Central memory CD8-positive, alpha-beta T cell (primary cell): ENCODE results near the gene LAMA5.

Source experiments
- ATAC-seq: fragments of 150-1000 bp; cut with Tn5 transposase; replicated peaks from 2 replicates; pipeline ENCODE4 v1.10.0; 2022; ENCODE audit warnings: mild to moderate bottlenecking, moderate FRiP score, moderate number of reproducible peaks; ENCODE audit not compliant: poor library complexity, severe bottlenecking; ENCODE audit errors: extremely low read depth
- DNase-seq, 2 donors: peaks; one replicate each; pipeline ENCODE4 v3.0.0; 2021; ENCODE audit warnings: low spot score in 2 of 2
- H3K27ac Mint-ChIP-seq: one replicate; pipeline ENCODE4 v1.8.0; 2022; ENCODE audit warnings: low read depth, mild to moderate bottlenecking, moderate library complexity, mixed read lengths
- H3K27me3 Mint-ChIP-seq: one replicate; pipeline ENCODE4 v1.8.0; 2022; ENCODE audit warnings: mixed read lengths
- H3K36me3 Mint-ChIP-seq: one replicate; pipeline ENCODE4 v1.8.0; 2022; ENCODE audit warnings: mild to moderate bottlenecking, moderate library complexity, mixed read lengths; ENCODE audit not compliant: insufficient read depth
- H3K4me1 Mint-ChIP-seq: one replicate; pipeline ENCODE4 v1.8.0; 2022; ENCODE audit warnings: mixed read lengths
- H3K4me3 Mint-ChIP-seq: one replicate; pipeline ENCODE4 v1.8.0; 2022; ENCODE audit warnings: mild to moderate bottlenecking, moderate library complexity, mixed read lengths
- H3K9me3 Mint-ChIP-seq: one replicate; pipeline ENCODE4 v1.8.0; 2022; ENCODE audit warnings: mixed read lengths

LAMA5 gene

DNA sequence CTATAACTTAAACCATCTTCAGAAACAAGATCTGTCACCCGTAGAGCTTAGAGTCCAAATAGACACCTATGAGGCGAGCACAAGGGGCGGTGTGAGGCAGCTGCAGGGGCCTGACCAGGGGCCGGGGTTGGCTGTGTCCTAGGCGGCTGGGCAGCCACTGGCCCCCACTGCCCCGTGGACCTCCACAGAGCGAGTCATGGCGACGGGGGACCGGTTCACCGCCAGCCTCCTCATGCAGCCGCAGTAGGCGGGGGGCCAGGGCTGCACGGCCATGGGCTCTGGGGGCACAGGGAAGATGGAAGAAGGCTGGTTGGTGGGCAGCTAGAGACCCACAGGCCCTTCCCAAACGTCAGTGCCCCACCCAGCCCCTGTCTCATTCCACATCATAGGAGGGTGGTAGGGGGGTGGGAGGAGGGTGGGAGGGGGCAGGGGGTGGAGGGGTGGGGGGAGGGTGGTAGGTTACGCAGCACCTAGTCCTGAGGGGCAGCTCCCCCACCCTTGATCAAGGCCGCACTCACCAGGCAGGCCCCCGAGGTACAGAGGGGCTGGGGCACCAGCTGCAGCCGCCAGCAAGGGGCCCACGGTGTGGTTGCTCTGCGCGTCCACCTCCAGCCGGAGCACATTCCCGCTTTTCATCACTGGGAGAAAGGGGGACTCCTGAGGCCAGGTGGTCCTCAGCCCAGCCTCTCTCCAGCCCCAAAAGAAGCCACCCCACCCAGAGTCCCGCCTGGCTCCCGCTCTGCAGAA, 57.7 kb downstream of the LAMA5 start:
- no peak overlapping the region for H3K27ac Mint-ChIP-seq
- no peak overlapping the region for H3K4me3 Mint-ChIP-seq
- ATAC-seq = no peak
- H3K4me1 Mint-ChIP-seq = peaks cover 6% of the 10 kb centered on the region
- DNase-seq = no peak
- H3K9me3 Mint-ChIP-seq = no peaks in the 10 kb centered on the region
- H3K36me3 Mint-ChIP-seq = peaks cover 13% of the 10 kb centered on the region
- no peaks in the 10 kb centered on the region for H3K27me3 Mint-ChIP-seq

DNA sequence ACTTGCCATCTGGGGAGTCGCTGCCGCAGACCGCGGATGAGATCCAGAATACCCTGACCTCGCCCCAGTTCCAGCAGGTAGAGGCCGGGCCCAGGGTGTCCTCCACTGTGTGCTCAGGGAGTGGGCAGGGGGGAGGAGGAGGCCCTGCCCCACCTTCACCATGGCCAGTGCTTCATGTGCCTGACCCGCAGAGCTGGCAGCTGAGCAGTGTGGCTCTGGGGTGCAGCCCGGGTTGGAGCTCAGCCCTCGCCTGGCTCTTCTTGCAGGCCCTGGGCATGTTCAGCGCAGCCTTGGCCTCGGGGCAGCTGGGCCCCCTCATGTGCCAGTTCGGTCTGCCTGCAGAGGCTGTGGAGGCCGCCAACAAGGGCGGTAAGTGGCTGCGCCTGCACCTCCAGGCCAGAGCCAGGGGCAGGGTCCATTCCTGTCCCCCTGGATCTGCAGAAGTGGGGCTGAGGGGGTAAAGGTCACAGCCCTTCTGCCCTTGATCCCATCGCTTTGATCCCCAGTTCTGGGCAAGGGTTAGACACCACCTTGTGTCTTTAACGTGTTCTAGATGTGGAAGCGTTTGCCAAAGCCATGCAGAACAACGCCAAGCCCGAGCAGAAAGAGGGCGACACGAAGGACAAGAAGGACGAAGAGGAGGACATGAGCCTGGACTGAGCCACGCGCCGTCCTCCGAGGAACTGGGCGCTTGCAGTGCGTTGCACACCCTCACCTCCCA, 58.9 kb downstream of the LAMA5 start:
- Mint-ChIP-seq H3K27ac (no peak overlapping the region), H3K4me3 (no peak overlapping the region), H3K4me1 (peaks cover 14% of the 10 kb centered on the region), H3K36me3 (peaks cover 18% of the 10 kb centered on the region), H3K9me3 (no peaks in the 10 kb centered on the region), H3K27me3 (no peaks in the 10 kb centered on the region)
- no peak for ATAC-seq
- DNase-seq = no peak

DNA sequence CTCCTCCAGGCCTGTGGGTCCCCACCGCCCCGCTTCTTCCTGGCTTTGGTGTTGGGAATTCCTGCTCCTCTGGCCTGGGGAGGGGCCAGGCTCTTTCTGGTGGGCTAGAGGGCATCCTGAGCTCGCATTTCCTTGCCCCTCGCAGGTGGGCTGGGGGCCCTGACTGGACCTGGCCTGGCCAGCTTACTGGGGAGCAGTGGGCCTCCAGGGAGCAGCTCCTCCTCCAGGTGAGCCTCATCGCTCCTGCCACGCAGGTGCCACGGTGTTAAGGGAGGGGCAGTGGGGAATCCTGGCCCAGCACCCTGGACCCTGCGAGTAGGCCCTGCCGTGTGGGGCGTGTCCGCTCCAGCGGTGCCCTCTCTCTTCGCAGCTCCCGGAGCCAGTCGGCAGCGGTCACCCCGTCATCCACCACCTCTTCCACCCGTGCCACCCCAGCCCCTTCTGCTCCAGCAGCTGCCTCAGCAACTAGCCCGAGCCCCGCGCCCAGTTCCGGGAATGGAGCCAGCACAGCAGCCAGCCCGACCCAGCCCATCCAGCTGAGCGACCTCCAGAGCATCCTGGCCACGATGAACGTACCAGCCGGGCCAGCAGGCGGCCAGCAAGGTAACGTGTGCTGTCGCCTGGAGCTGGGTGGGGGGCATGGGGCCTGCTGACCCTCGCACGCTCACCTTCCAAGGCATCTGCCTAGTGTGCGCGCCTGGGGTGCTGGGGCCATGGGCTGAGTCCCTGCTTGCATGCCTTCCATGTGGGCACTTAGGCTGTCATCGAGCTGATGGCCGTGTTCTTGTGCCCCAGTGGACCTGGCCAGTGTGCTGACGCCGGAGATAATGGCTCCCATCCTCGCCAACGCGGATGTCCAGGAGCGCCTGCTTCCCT, 59.6 kb downstream of the LAMA5 start:
- Mint-ChIP-seq H3K27ac (no peak overlapping the region), H3K27me3 (no peaks in the 10 kb centered on the region), H3K36me3 (peaks cover 19% of the 10 kb centered on the region), H3K4me3 (no peak overlapping the region), H3K4me1 (peaks cover 15% of the 10 kb centered on the region), H3K9me3 (no peaks in the 10 kb centered on the region)
- DNase-seq (no peak), ATAC-seq (no peak)

DNA sequence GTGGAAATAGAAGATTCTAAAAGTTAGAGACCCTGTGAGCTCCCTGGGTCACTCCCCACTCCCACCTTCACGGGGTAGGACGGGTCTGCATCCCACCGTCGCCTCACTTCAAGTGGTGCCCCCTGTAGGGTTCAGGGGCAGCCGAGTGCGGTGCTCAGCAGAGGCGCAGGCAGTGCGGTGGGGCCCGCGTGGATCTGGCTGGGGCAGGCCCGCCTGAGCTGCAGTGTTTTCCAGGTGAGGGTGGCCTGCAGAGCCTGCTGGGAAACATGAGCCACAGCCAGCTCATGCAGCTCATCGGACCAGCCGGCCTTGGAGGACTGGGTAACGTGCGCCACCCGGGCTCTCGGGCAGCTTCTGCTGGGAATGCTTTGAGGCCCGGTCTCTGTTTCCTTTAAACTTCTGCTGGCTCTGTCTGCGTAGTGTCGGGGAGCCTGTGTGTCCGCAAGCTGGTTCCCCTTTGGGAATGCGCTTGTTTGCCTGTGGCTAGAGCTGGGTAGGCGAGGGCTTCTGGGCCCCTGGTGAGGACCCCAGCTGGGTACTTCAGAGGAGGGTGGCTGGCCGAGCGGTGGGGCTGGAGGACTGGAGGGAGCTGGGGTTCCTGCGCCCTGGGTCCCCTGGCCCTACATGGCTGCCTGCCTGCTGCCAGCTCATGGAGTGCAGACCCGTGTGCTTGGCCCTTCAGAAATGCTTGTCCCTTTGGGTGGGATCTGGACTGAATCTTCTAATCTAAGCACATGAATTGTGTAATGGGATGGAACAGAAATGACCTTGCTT, 60.5 kb downstream of the LAMA5 start:
- ATAC-seq = no peak
- H3K27me3 Mint-ChIP-seq = no peaks in the 10 kb centered on the region

DNA sequence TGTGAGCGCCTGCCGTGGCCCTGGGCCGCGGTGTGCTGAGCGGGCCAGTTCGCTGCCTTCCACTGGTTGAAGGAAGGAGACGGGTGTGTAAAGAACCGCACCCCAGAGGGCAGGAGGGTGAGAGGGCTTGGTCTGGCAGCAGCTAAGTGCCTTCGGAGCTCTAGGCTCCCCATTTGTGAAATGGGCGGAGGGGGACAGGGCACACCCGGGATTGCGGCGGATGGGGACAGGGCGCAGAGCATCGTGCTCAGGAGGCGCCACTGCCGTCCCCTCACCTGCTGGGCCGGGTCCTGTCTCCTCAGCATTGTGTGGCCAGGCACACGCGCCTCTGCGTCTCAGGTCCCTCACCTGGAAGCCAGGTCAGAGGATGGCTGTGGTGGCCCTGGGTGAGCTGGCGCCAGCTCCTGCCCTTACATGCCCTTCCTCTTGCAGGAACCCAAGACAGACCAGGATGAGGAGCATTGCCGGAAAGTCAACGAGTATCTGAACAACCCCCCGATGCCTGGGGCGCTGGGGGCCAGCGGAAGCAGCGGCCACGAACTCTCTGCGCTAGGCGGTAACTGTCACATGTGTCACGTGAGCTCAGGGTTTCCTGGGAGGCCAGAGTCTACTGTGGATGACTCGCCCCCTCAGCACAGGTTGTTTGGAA, 61.2 kb downstream of the LAMA5 start:
- Mint-ChIP-seq H3K4me3 (peak overlapping the region; percentile 96), H3K27ac (no peak overlapping the region), H3K27me3 (no peaks in the 10 kb centered on the region), H3K4me1 (peaks cover 30% of the 10 kb centered on the region), H3K36me3 (peaks cover 24% of the 10 kb centered on the region), H3K9me3 (no peaks in the 10 kb centered on the region)
- ATAC-seq (no peak), DNase-seq (no peak)

More for the DNA sequence above, 60.5 kb downstream of the LAMA5 start:
- Mint-ChIP-seq H3K4me3 (no peak overlapping the region), H3K9me3 (no peaks in the 10 kb centered on the region), H3K4me1 (peaks cover 24% of the 10 kb centered on the region), H3K36me3 (peaks cover 22% of the 10 kb centered on the region), H3K27ac (no peak overlapping the region)
- no peak for DNase-seq

DNA sequence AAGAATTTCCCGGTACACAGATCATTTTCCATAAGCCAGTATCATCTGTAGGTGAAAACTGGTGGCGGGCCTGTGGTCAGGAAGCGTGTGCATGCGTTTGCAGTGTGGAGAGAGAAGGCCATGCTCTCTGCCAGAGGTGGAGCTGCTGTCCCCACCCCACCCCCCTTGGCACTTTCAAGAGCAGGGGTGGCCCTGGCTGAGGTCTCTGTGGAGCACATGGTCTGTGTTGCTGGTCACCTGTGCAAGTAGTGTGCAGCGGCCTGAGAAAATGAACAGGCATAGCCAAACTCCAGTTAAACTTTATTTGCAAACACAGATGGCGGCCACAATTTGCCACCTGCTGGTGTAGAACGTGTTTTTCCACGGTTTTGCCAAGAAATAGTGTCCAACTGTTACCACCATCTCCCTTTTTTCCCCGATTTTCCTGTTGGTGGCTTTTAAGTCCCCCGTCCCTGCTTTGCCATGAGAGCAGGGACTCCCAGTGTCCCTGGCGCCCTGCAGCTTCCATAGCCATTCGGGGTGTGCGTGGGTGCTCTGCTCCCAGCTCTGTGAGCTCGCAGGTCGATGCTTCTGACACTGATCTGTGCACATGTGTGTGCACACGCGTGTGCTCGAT, 61.9 kb downstream of the LAMA5 start:
- H3K4me1 Mint-ChIP-seq = peaks cover 30% of the 10 kb centered on the region
- H3K36me3 Mint-ChIP-seq = peaks cover 24% of the 10 kb centered on the region
- no peak overlapping the region for H3K27ac Mint-ChIP-seq
- H3K9me3 Mint-ChIP-seq = no peaks in the 10 kb centered on the region
- peak overlapping the region; percentile 96 for H3K4me3 Mint-ChIP-seq
- H3K27me3 Mint-ChIP-seq = no peaks in the 10 kb centered on the region
- ATAC-seq = no peak
- no peak for DNase-seq

DNA sequence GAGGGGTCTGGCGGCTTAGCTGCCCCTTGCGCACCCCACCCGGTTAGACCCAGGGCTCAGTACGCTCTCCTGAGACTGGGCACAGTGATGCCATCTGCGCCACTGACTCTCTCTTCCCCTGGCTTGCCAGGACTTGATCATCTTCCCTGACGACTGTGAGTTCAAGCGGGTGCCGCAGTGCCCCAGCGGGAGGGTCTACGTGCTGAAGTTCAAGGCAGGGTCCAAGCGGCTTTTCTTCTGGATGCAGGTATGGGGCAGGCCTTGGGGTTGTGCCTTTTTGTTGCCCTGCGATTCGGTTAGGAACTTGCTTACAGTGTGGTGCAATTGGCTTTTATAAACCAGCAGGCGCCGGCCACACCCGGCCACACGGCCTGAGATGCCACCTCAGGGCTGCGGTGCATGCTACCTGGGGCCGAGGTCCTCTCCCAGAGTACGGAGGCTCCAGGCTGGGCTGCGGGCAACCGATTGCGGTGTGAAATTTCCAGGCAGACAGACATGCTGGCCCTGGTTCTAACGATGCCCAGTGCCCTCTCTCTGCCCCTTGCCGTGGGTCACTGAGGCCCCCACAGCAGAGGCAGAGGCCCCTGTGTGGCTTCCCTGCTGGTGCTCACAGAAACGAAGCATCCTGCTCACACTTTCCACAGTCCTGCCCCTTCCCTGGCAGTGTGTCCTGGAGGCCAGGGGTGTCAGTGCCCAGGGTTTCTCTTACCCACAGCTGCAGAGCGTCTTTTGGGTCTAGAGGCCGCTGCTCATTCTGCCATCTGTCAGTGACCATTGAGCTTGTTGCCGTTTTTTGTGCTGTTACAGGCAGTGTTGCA, 62.6 kb downstream of the LAMA5 start:
- DNase-seq (no peak), ATAC-seq (no peak)
- Mint-ChIP-seq H3K27me3 (no peaks in the 10 kb centered on the region), H3K4me3 (peak overlapping the region; percentile 96), H3K9me3 (no peaks in the 10 kb centered on the region), H3K27ac (peak overlapping the region; percentile 83), H3K4me1 (peaks cover 30% of the 10 kb centered on the region), H3K36me3 (peaks cover 24% of the 10 kb centered on the region)

DNA sequence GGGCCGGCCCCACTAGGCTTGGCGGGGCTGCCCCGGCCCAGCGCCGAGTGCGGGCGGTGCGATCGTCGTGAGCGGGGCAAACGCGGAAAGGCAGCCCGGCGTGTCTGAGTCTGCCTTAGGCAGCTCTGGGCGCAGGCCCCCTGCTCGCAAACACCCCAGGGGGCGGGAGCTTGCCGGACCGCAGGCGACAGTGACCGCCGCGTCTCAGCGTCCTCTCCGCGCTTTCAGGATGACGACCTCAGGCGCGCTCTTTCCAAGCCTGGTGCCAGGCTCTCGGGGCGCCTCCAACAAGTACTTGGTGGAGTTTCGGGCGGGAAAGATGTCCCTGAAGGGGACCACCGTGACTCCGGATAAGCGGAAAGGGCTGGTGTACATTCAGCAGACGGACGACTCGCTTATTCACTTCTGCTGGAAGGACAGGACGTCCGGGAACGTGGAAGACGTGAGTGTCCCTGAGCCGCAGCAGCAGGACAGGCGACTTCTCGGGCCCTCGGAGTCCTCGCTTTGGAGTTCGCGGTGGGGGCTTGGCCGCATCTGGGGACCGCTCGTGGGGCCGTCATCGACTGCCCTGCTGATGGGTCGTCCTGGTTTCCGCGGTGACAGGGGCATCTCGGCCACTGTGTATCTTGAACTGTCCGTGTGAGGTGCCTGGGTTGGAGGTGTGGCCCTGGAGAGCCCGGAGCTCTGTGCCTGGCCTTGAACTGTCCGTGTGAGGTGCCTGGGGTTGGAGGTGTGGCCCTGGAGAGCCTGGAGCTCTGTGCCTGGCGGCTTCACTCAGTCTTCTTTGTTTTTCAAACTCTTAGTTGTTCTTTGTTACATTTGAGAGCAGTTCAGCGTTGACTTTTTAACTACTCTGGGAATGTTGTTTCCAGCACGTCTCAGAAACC, 63.5 kb downstream of the LAMA5 start:
- Mint-ChIP-seq H3K9me3 (no peaks in the 10 kb centered on the region), H3K4me3 (peak overlapping the region; percentile 96), H3K27ac (peak overlapping the region; percentile 83), H3K4me1 (peaks cover 30% of the 10 kb centered on the region), H3K27me3 (no peaks in the 10 kb centered on the region), H3K36me3 (peaks cover 23% of the 10 kb centered on the region)
- ATAC-seq (peak; percentile 13), DNase-seq (no peak)

DNA sequence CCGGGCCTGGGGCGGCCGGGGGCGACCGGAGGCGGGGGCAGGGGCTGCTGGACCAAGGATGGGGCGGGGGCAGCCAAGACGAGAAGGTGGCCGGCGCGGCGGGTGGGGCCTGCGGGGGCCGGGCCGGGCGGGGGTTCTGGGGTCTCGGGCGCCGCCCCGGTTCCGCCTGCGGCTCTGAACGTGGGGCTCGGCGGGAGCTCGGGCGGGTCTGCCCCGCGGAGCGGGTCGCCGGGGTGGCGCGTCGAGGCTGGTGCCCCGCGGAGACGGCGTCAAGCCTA, 64.1 kb downstream of the LAMA5 start:
- Mint-ChIP-seq H3K4me3 (peak overlapping the region; percentile 96), H3K4me1 (peaks cover 30% of the 10 kb centered on the region), H3K9me3 (no peaks in the 10 kb centered on the region), H3K27me3 (no peaks in the 10 kb centered on the region), H3K36me3 (peaks cover 21% of the 10 kb centered on the region), H3K27ac (peak overlapping the region; percentile 98)
- no peak for DNase-seq
- ATAC-seq = no peak

DNA sequence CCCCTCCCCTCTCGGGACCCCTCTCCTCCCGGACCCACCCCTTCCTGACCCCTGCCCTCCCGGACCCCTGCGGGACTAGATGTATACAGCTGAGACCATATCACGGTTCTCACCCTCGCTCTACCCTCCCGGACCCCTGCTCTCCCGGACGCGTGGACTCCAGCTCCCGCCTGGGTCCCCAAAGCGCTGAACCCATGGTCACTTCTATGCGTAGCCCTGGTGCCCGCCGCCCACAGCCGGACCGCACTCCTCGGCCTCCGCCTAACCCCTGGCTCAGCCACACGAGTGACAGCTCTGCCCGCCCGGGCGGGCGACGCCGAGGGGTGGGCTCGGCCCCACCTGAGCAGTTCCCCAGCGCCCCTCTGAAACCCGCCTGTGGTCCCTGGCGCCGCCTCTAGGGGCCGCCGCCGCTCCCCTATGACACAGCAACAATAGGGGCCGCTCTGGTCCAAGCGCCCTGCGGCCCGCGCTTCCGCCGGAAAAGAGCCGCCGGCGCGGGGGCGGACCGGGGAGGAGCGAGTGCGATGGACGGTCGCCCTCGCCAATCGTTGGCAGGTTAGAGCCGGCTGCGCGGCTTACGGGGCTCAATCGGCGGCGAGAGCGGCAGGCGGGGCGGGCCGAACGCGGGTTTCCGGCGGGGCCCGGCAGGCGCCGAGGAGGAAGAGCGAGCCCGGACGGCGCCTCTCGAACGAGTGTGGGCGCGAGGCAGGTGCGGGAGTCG, 64.6 kb downstream of the LAMA5 start, which contains the start of gene ADRM1:
TSS of gene ADRM1 (plus strand) at position 657 of the 721 bp plus-strand sequence. CDS start 572 bp downstream, outside the sequence.
- DNase-seq = peak; percentile 94 to 95
- H3K9me3 Mint-ChIP-seq = no peaks in the 10 kb centered on the region
- H3K4me1 Mint-ChIP-seq = peaks cover 30% of the 10 kb centered on the region
- peak within 1 kb of the TSS; percentile 98 for H3K27ac Mint-ChIP-seq
- peak within 1 kb of the TSS; percentile 96 for H3K4me3 Mint-ChIP-seq
- peak; percentile 89 for ATAC-seq
- H3K27me3 Mint-ChIP-seq = no peaks in the 10 kb centered on the region
- H3K36me3 Mint-ChIP-seq = peaks cover 22% of the 10 kb centered on the region
